Activated naive CD8-positive, alpha-beta T cell (primary cell): ENCODE results near the gene PTPRN2.
"Not testable (repeated sequence)": the region's sequence is repeated elsewhere in the genome, so short reads cannot be mapped to it uniquely, and the experiment has no call there.

Source experiments
- H3K27ac Mint-ChIP-seq: one replicate; pipeline ENCODE4 v1.8.0; 2021; ENCODE audit warnings: mixed read lengths
- H3K27me3 Mint-ChIP-seq: one replicate; pipeline ENCODE4 v1.8.0; 2021; ENCODE audit warnings: mixed read lengths
- H3K36me3 Mint-ChIP-seq: one replicate; pipeline ENCODE4 v1.8.0; 2021; ENCODE audit warnings: mixed read lengths
- H3K4me1 Mint-ChIP-seq: one replicate; pipeline ENCODE4 v1.8.0; 2021; ENCODE audit warnings: low read depth, mixed read lengths
- H3K4me3 Mint-ChIP-seq: one replicate; pipeline ENCODE4 v1.8.0; 2021; ENCODE audit warnings: mild to moderate bottlenecking, mixed read lengths
- H3K9me3 Mint-ChIP-seq: one replicate; pipeline ENCODE4 v1.8.0; 2021; ENCODE audit warnings: low read depth, mixed read lengths

Gene PTPRN2

DNA sequence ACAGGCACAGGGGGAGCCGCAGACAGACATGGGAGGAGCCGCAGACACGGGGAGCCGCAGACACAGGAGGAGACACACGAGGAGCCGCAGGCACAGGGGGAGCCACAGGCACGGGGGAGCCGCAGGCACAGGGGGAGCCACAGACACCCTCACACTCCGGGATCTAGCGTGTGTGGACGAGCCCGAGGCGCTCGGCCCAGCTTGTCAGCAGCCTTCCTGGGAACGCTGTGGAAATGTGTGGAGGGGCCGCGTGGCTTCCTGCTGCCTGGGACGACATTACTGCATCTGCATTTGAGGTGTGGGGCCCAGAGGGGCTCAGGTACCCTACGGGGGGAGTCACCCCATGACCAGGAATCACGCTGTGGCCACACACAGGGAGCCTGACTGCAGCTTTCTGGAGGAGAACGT lies 313.2 kb downstream of the PTPRN2 start:
- H3K27ac Mint-ChIP-seq = no peak overlapping the region
- H3K4me1 Mint-ChIP-seq = no peaks in the 10 kb centered on the region
- no peak overlapping the region for H3K4me3 Mint-ChIP-seq
- no peaks in the 10 kb centered on the region for H3K36me3 Mint-ChIP-seq
- H3K27me3 Mint-ChIP-seq = no peaks in the 10 kb centered on the region
- H3K9me3 Mint-ChIP-seq = no peaks in the 10 kb centered on the region

DNA sequence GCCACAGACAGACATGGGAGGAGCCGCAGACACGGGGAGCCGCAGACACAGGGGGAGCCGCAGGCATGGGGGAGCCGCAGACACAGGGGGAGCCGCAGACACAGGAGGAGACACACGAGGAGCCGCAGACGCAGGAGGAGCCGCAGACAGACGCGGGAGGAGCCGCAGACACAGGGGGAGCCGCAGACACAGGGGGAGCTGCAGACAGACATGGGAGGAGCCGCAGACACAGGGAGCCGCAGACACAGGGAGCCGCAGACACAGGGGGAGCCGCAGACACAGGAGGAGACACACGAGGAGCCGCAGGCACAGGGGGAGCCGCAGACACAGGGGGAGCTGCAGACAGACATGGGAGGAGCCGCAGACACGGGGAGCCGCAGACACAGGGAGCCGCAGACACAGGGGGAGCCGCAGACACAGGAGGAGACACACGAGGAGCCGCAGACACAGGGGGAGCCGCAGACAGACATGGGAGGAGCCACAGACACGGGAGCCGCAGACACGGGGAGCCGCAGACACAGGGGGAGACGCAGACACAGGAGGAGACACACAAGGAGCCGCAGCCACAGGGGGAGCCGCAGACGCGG lies 313.8 kb downstream of the PTPRN2 start:
- not testable (repeated sequence) for H3K4me1 Mint-ChIP-seq, H3K9me3 Mint-ChIP-seq, H3K4me3 Mint-ChIP-seq, H3K36me3 Mint-ChIP-seq, H3K27ac Mint-ChIP-seq, H3K27me3 Mint-ChIP-seq

DNA sequence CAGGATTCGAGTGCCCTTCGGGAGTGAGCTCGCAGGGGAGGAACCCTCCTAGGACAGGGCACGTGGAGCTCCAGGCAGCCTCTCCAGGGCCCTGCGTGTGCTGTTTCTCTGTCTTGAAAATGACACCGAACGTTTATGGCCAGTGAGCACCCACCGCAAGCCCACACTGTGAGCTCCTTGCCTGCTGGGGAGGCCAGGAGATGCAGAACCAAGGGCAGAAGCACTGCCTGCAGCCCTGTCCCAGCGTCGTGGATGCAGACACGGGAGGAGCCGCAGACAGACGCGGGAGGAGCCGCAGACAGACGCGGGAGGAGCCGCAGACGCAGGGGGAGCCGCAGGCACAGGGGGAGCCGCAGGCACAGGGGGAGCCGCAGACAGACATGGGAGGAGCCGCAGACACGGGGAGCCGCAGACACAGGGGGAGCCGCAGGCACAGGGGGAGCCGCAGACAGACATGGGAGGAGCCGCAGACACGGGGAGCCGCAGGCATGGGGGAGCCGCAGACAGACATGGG lies 314.4 kb downstream of the PTPRN2 start:
- Mint-ChIP-seq H3K27me3 (no peaks in the 10 kb centered on the region), H3K4me3 (no peak overlapping the region), H3K9me3 (no peaks in the 10 kb centered on the region), H3K4me1 (no peaks in the 10 kb centered on the region), H3K27ac (no peak overlapping the region), H3K36me3 (no peaks in the 10 kb centered on the region)

DNA sequence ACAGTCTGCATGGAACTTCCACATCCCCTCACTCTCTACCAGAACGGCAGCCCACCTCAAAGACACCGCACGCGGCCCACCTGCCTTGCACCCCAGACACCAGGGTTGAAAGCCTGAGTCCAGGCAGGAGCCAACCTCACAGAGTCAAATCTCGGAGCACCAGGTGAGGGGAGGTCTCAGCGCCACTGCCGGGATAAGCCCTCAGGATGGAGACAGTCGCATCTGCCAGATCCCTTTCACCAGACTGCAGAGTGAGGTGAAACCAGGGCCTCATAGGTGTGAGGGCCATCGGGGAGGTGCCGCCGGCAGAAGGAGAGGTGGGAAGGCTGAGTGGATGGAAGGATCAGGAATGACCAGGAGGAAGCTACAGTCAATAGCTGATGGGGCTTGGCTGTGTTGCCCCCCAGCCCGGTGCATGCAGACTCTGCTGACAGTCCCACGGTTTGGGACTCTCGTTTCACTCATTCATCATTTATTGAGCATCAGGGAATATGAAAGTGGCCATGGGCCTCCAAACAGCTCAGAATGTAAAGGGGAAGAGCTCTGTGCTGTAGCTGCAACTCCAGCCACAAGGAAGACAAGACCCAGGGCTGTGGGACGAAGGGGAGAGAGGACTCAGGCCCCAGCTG lies 315.0 kb downstream of the PTPRN2 start:
- Mint-ChIP-seq H3K27ac (no peak overlapping the region), H3K27me3 (no peaks in the 10 kb centered on the region), H3K36me3 (no peaks in the 10 kb centered on the region), H3K4me3 (no peak overlapping the region), H3K4me1 (no peaks in the 10 kb centered on the region), H3K9me3 (no peaks in the 10 kb centered on the region)

DNA sequence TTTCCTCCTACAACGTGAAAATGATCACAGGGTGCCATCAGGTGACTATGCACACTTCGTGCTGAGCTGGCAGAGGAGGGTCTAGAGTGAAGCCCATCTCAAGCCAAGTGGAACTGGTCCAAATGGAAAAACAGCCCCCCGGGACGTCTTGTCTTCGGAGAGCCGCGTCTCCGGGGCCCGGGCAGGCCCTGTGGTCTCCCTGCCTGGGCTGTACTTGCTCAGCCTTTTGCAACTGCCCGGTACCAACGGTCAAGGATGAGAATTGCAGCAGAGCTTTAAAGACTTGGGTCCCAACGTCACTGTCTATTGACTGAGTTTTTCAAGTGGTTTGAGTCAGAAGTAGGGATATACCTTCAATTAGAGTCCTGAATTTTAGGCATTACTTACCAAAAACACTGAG lies 315.5 kb downstream of the PTPRN2 start:
- Mint-ChIP-seq H3K27me3 (no peaks in the 10 kb centered on the region), H3K36me3 (no peaks in the 10 kb centered on the region), H3K9me3 (no peaks in the 10 kb centered on the region), H3K27ac (no peak overlapping the region), H3K4me1 (no peaks in the 10 kb centered on the region), H3K4me3 (no peak overlapping the region)

DNA sequence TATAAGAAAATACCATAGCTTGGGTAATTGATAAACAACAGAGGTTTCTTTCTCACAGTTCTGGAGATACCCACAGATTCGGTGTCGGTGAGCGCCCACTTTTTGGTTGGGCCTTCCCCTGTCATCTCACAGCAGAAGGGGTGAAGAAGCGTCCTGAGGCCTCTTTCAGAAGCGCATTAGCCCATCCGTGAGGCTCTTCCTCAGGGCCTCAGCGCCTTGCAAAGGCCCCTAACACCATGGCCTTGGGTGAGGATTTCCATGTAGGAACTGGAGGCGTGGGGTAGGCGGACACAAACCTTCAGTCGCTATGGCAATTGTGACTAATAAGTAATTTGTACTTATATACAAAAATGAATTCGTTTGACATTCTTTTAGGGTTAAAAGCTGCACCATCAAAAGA lies 316.0 kb downstream of the PTPRN2 start:
- H3K4me1 Mint-ChIP-seq = no peaks in the 10 kb centered on the region
- no peaks in the 10 kb centered on the region for H3K9me3 Mint-ChIP-seq
- no peaks in the 10 kb centered on the region for H3K36me3 Mint-ChIP-seq
- no peak overlapping the region for H3K27ac Mint-ChIP-seq
- H3K4me3 Mint-ChIP-seq = no peak overlapping the region
- no peaks in the 10 kb centered on the region for H3K27me3 Mint-ChIP-seq

DNA sequence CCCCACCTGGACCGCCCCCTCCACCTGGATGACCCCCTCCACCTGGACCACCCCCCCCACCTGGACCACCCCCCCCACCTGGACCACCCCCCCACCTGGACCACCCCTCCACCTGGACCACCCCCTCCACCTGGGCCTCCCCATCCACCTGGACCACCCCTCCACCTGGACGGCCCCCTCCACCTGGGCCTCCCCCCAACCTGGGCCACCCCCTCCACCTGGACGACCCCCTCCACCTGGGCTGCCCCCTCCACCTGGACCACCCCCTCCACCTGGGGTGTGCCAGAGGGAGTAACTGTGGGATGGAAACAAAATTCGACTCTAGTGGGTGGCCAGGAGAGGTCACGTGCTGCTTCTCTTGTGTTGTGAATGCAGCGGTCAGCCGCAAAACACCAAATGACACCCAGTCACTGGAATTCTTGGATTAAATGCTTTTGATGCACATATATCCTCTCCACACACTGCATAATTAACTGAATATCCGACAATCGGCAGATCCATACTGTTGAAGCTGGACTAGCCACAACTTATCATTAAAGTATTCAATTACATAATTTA lies 316.7 kb downstream of the PTPRN2 start:
- Mint-ChIP-seq H3K4me3 (no peak overlapping the region), H3K27ac (no peak overlapping the region), H3K36me3 (no peaks in the 10 kb centered on the region)

DNA sequence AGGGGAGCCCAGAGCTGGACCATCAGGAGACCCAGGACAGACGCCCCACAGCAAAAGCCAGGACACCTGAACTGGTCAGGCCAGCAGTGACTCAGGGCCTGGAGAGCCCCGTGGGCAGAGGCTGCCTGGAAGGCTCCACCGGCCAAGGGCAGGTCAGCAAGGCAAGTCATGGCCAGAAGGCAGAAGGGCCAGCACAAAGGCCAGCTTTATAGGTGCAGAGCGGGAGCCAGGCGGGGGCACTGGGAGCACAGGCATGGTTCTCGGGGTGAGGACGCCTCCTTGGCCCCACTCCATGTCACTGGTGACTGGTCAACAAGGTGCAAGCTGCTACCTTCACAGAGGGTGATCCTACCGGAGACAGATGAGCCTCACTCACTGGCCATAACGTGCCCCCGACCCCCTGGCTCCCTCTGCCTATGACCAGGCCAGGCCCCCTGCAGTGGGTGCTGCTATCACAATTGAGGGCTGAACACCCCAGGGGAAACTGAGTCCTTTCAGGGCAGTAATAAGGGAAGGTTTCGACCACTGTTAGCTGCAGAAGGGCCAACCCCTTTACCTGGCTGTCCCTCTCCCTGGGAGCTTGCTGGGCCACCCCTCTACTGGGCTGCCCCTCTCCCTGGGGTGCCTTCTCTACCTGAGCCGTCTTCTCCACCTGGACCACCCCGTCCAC lies 317.4 kb downstream of the PTPRN2 start:
- Mint-ChIP-seq H3K36me3 (no peaks in the 10 kb centered on the region), H3K27me3 (no peaks in the 10 kb centered on the region), H3K4me3 (no peak overlapping the region), H3K9me3 (no peaks in the 10 kb centered on the region), H3K27ac (no peak overlapping the region), H3K4me1 (no peaks in the 10 kb centered on the region)

More for the DNA sequence above, 316.7 kb downstream of the PTPRN2 start:
- Mint-ChIP-seq H3K9me3 (no peaks in the 10 kb centered on the region), H3K27me3 (no peaks in the 10 kb centered on the region), H3K4me1 (no peaks in the 10 kb centered on the region)

DNA sequence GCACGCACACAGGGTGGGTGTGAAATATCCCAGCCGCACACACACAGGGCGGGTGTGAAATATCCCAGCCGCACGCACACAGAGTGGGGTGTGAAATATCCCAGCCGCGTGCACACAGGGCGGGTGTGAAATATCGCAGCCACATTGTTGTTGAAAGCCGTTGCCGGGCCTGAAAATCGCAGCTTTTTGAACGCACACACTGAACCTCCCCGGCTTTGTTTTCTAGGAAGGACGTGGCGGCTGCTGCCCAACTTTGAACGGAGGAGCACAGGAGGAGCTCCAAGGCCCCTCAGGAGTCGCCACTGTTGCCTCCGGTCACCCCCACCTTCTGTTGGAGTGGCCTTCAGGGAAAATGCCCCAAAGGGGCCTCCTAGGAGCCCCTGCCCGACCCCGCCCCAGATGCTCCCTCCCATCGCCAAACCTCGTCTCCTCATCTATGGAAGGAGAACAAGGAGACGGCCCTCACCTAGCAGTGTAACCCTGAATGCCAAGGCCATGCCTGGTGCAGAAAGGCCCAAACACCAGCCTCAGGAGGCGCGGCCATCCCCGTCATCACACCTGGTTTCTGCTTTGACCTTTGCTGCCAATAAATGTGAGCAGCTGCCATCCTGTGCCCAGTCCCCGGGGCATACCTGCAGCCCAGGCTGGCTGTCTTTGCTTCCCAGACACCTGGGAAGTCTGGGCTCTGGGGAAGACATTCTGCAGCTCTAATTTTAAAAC lies 318.6 kb downstream of the PTPRN2 start:
- Mint-ChIP-seq H3K27me3 (no peaks in the 10 kb centered on the region), H3K27ac (no peak overlapping the region), H3K36me3 (no peaks in the 10 kb centered on the region)

DNA sequence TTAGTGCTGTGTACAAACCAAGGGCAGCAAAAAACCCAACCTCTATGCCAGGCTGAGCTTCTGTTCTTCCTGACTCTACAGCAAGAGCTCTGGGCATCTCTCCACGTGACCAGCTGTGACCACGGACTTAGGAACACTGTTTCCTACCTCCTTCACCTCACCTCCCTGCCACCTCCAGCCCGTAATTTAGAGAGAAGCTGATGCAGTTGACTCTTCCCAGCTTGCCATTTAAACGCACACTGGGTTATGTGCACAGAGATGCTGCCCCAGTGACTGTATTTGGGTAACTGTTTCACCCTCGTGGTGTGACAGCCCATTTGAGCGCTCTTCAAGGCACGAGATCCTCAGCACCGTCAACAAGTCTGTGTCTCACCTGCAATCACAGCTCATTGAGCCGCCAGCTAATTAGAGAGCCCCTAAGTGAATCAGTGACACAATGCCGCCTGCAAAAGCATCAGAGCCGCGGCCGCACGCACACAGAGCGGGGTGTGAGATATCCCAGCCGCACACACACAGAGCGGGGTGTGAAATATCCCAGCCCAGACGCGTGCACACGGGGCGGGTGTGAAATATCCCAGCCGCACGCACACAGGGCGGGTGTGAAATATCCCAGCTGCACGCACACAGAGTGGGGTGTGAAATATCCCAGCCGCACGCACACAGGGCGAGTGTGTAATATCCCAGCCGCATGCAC lies 319.7 kb downstream of the PTPRN2 start:
- Mint-ChIP-seq H3K4me3 (no peak overlapping the region), H3K36me3 (no peaks in the 10 kb centered on the region), H3K9me3 (no peaks in the 10 kb centered on the region), H3K27me3 (no peaks in the 10 kb centered on the region), H3K4me1 (no peaks in the 10 kb centered on the region), H3K27ac (no peak overlapping the region)

More for the DNA sequence above, 318.6 kb downstream of the PTPRN2 start:
- H3K4me3 Mint-ChIP-seq = no peak overlapping the region
- H3K9me3 Mint-ChIP-seq = no peaks in the 10 kb centered on the region
- H3K4me1 Mint-ChIP-seq = no peaks in the 10 kb centered on the region

DNA sequence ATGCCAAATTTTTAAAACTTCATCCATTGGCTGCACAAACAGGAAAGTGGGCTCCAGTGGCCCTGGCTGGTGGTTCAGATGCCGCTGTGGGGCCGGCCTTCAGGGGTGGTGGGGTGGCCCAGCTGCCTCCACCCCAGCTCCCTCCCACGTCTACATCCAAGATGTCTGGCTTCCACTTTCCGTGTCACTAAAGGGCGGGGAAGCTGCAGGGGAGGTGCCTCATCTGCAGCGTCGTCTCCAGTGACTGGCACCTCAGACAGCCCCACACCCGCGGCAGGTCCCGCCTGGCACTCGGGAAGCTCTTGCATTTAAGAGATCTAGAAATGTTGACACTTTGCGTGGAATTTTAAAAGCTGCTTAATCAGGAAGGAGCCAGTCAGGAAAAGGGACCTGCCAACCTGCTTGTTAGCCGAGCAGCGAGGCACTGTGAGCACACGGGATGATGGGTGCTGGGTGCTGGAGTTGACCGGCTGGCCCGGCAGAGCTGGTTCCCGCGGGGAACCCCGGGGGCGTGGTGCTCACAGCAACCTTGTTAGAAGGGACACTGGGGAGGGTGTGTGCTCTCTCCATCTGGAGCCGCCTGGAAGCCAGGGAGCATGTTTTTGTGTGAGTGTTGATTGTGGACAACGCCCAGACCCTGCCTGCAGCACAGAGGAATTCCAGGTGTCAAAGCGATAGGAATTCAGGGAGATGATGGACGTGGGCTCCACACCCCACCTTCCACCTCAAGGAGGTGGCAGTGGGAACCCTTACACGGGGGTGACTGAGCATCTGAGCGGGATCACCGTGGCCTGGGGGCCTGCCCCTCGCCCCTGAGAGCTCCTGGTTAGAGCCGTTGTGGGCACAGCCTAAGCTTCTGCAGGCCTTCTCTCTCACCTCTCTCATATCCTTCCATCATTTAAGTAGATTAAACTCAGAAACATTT lies 320.5 kb downstream of the PTPRN2 start:
- Mint-ChIP-seq H3K9me3 (no peaks in the 10 kb centered on the region), H3K4me1 (no peaks in the 10 kb centered on the region), H3K27ac (no peak overlapping the region), H3K27me3 (no peaks in the 10 kb centered on the region), H3K4me3 (no peak overlapping the region), H3K36me3 (no peaks in the 10 kb centered on the region)

DNA sequence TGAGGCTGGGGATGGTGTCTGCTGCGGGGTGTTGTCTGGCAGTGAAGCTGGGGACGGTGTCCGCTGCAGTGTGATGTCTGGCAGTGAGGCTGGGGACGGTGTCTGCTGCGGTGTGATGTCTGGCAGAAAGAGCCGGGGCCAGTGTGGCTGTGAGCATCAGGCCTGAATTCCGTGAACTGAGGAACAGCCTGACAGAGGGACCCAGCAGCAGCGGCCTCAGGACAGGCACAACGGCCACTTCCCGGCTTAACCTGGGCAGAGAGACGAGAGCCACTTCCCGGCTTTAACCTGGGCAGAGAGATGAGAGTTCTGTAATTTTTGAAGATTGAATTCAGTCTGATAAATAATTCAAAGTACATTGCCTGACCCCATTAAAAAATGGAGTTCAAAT lies 321.2 kb downstream of the PTPRN2 start:
- no peak overlapping the region for H3K4me3 Mint-ChIP-seq
- no peak overlapping the region for H3K27ac Mint-ChIP-seq
- H3K36me3 Mint-ChIP-seq = no peaks in the 10 kb centered on the region
- no peaks in the 10 kb centered on the region for H3K27me3 Mint-ChIP-seq
- no peaks in the 10 kb centered on the region for H3K9me3 Mint-ChIP-seq
- H3K4me1 Mint-ChIP-seq = no peaks in the 10 kb centered on the region

DNA sequence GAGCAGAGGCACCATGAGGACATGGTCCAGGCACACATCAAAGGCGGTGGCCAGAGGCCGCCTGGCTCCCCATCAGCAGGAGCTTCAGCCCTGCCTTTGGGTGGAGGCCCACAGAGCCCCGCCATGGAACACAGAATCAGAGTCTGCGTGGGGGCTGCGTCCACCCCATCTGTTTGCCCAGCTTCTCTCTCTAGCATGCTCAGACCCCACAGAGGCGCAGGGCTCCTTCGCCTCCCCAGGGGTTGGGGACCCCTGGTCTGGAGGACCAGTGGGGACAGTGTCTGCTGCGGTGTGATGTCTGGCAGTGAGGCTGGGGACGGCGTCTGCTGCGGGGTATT lies 321.9 kb downstream of the PTPRN2 start:
- Mint-ChIP-seq H3K4me1 (no peaks in the 10 kb centered on the region), H3K9me3 (no peaks in the 10 kb centered on the region), H3K27ac (no peak overlapping the region), H3K27me3 (no peaks in the 10 kb centered on the region), H3K36me3 (no peaks in the 10 kb centered on the region), H3K4me3 (no peak overlapping the region)
